Measurements from ENCODE around the gene COQ5. TPM values are rescaled to one million over a fixed set of nuclear protein-coding genes. Genes with fewer than 3 reads are reported as not detected.

Gene COQ5
- total and polyA plus RNA-seq, 2 donors from 2014 or later = 26.5 to 60.8 TPM

DNA sequence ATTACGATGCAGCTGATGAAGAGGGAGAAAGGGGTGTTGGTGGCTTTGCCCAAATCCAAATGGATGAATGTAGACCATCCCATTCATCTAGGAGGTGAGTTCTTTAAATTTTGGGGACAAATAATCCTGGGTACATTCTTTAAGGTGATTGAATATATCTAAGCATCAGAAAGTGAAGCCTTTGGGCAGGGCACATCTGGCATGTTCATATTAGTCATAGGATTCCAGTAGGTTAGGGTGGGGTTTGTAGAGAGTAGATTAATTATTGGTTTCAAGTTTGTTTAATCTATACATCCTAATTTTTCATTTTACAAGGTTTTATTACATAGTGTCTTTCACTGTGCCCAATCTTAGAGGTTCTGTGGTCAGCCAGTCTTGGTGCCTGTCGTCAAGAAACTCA is 28.6 kb upstream of the COQ5 start:
- intact Hi-C loops (cut with DNase I) = no loop called here
- peaks cover 0 to 3% (median 2%) of the 10 kb centered on the region in 3 donors for H3K4me1 ChIP-seq (ENCODE audit: control insufficient read depth in 2 of 3, insufficient read depth in 2 of 3, low read depth in 1 of 3, low read length in 3 of 3)
- DNase-seq = no peak
- peaks cover 10 to 57% (median 36%) of the 10 kb centered on the region in 3 donors for H3K36me3 ChIP-seq (ENCODE audit: control insufficient read depth in 2 of 3, insufficient read depth in 3 of 3, low read length in 3 of 3)
- no peak overlapping the region for H3K9ac ChIP-seq (ENCODE audit: low read length in 3 of 3)
- no peaks in the 10 kb centered on the region for H3K27me3 ChIP-seq (ENCODE audit: control insufficient read depth, insufficient read depth, low read length)
- H3K27ac ChIP-seq (ENCODE audit: low read depth in 2 of 2, low read length in 2 of 2) = no peak overlapping the region
- TF ChIP-seq, protein P1, sequence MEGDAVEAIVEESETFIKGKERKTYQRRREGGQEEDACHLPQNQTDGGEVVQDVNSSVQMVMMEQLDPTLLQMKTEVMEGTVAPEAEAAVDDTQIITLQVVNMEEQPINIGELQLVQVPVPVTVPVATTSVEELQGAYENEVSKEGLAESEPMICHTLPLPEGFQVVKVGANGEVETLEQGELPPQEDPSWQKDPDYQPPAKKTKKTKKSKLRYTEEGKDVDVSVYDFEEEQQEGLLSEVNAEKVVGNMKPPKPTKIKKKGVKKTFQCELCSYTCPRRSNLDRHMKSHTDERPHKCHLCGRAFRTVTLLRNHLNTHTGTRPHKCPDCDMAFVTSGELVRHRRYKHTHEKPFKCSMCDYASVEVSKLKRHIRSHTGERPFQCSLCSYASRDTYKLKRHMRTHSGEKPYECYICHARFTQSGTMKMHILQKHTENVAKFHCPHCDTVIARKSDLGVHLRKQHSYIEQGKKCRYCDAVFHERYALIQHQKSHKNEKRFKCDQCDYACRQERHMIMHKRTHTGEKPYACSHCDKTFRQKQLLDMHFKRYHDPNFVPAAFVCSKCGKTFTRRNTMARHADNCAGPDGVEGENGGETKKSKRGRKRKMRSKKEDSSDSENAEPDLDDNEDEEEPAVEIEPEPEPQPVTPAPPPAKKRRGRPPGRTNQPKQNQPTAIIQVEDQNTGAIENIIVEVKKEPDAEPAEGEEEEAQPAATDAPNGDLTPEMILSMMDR (IDR thresholded peaks at IDR 0.05; ENCODE audit: borderline replicate concordance, extremely low read depth, insufficient read depth) = no peak
- FAIRE-seq = no peak
- no peaks in the 10 kb centered on the region for H3K9me3 ChIP-seq (ENCODE audit: control insufficient read depth in 2 of 3, insufficient read depth in 1 of 3, low read length in 3 of 3)
- no peak overlapping the region for H3K4me3 ChIP-seq (ENCODE audit: low read length in 3 of 3)

DNA sequence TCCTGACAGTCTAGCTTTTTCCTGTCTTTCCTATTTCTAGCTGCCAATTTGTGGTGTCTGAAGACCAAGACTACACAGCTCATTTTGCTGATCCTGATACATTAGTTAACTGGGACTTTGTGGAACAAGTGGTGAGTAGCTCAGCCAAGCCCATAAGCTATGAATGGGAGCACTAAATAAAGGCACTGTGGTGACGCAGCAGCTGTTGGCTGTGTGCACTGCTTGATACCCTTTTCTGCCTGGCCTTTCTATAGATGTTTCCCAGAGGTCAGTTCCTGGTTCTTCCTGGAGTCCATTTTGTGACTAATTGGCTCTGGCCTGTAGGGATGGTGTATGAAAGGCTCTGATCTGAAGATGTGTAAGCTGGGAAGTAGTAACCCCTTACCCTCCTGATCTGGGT is 25.7 kb upstream of the COQ5 start:
- peaks cover 8 to 38% (median 20%) of the 10 kb centered on the region in 3 donors for H3K36me3 ChIP-seq (ENCODE audit: control insufficient read depth in 2 of 3, insufficient read depth in 3 of 3, low read length in 3 of 3)
- no peaks in the 10 kb centered on the region for H3K27me3 ChIP-seq (ENCODE audit: control insufficient read depth, insufficient read depth, low read length)
- no peak overlapping the region for H3K27ac ChIP-seq (ENCODE audit: low read depth in 2 of 2, low read length in 2 of 2)

GRCh38 chr12:120546050-120546386 is 17.1 kb upstream of the COQ5 start:
- H3K27ac ChIP-seq (ENCODE audit: low read depth in 2 of 2, low read length in 2 of 2) = no peak overlapping the region
- H3K9me3 ChIP-seq (ENCODE audit: control insufficient read depth in 2 of 3, insufficient read depth in 1 of 3, low read length in 3 of 3) = no peaks in the 10 kb centered on the region
- H3K27me3 ChIP-seq (ENCODE audit: control insufficient read depth, insufficient read depth, low read length) = no peaks in the 10 kb centered on the region
- peaks cover 0 to 26% (median 13%) of the 10 kb centered on the region in 3 donors for H3K4me1 ChIP-seq (ENCODE audit: control insufficient read depth in 2 of 3, insufficient read depth in 2 of 3, low read depth in 1 of 3, low read length in 3 of 3)
- no peak overlapping the region for H3K9ac ChIP-seq (ENCODE audit: low read length in 3 of 3)
- DNase-seq = no peak
- H3K4me3 ChIP-seq (ENCODE audit: low read length in 3 of 3) = no peak overlapping the region
- TF ChIP-seq, protein P1 (IDR thresholded peaks at IDR 0.05; ENCODE audit: borderline replicate concordance, extremely low read depth, insufficient read depth) = no peak
- H3K36me3 ChIP-seq (ENCODE audit: control insufficient read depth in 2 of 3, insufficient read depth in 3 of 3, low read length in 3 of 3) = peaks cover 5 to 30% (median 16%) of the 10 kb centered on the region in 3 donors
- intact Hi-C loops (cut with DNase I) = no loop called here
- FAIRE-seq = no peak

More for the DNA sequence above, 25.7 kb upstream of the COQ5 start:
- TF ChIP-seq, protein P1 (IDR thresholded peaks at IDR 0.05; ENCODE audit: borderline replicate concordance, extremely low read depth, insufficient read depth) = no peak
- FAIRE-seq (no peak), DNase-seq (no peak)
- no peaks in the 10 kb centered on the region for H3K9me3 ChIP-seq (ENCODE audit: control insufficient read depth in 2 of 3, insufficient read depth in 1 of 3, low read length in 3 of 3)
- H3K4me1 ChIP-seq (ENCODE audit: control insufficient read depth in 2 of 3, insufficient read depth in 2 of 3, low read depth in 1 of 3, low read length in 3 of 3) = peaks cover 0 to 6% (median 5%) of the 10 kb centered on the region in 3 donors
- H3K9ac ChIP-seq (ENCODE audit: low read length in 3 of 3) = no peak overlapping the region
- intact Hi-C loops (cut with DNase I) = no loop called here
- H3K4me3 ChIP-seq (ENCODE audit: low read length in 3 of 3) = no peak overlapping the region

DNA sequence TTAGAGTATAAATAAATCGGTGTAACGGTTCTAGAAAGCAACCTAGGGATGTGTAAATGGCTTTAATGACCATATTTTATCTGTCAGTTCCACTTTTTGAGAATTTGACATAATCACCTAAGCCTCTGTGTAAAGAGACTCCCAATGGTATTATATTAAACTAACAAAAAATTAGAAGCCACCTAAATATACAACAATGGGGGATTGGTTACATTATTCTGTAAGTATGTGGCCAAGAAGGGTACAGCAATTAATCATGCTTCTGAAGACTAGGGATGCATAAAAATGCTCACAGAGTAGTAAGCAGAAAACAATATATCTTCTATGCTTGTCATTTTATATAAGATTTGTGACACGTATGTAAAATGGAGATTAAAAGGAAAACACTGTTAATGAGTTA is 15.7 kb upstream of the COQ5 start:
- peaks cover 5 to 33% (median 16%) of the 10 kb centered on the region in 3 donors for H3K36me3 ChIP-seq (ENCODE audit: control insufficient read depth in 2 of 3, insufficient read depth in 3 of 3, low read length in 3 of 3)
- no peak overlapping the region for H3K27ac ChIP-seq (ENCODE audit: low read depth in 2 of 2, low read length in 2 of 2)
- no peaks in the 10 kb centered on the region for H3K9me3 ChIP-seq (ENCODE audit: control insufficient read depth in 2 of 3, insufficient read depth in 1 of 3, low read length in 3 of 3)
- no peak overlapping the region for H3K4me3 ChIP-seq (ENCODE audit: low read length in 3 of 3)
- FAIRE-seq (no peak), DNase-seq (no peak)
- peaks cover 0 to 29% (median 20%) of the 10 kb centered on the region in 3 donors for H3K4me1 ChIP-seq (ENCODE audit: control insufficient read depth in 2 of 3, insufficient read depth in 2 of 3, low read depth in 1 of 3, low read length in 3 of 3)
- intact Hi-C loops (cut with DNase I) = no loop called here
- TF ChIP-seq, protein P1 (IDR thresholded peaks at IDR 0.05; ENCODE audit: borderline replicate concordance, extremely low read depth, insufficient read depth) = no peak
- H3K27me3 ChIP-seq (ENCODE audit: control insufficient read depth, insufficient read depth, low read length) = no peaks in the 10 kb centered on the region
- no peak overlapping the region for H3K9ac ChIP-seq (ENCODE audit: low read length in 3 of 3)

Measured in kidney (tissue), 14 donors.